ENCODE measurements around the gene COG5.
A peak's percentile ranks its signal among the peaks of the same experiment; 100 is the strongest.
"Not testable (repeated sequence)": the region's sequence is repeated elsewhere in the genome, so short reads cannot be mapped to it uniquely, and the experiment has no call there.

Gene COG5

GRCh38 chr7:107537228-107537627, 26.5 kb downstream of the COG5 start:
- not testable (repeated sequence) for H3K4me3 ChIP-seq (ENCODE audit: low read length); H3K36me3 ChIP-seq (ENCODE audit: control insufficient read depth, insufficient read depth, low read length); H3K4me1 ChIP-seq (ENCODE audit: control insufficient read depth, insufficient read depth, low read length); H3K9me3 ChIP-seq (ENCODE audit: control insufficient read depth, low read length); H3K9ac ChIP-seq (ENCODE audit: low read length); H3K27me3 ChIP-seq (ENCODE audit: control insufficient read depth, insufficient read depth, low read length)

- H3K27me3 ChIP-seq (ENCODE audit: control insufficient read depth, insufficient read depth, low read length), result no peaks in the 10 kb centered on the region
- H3K9me3 ChIP-seq (ENCODE audit: control insufficient read depth, low read length), result no peaks in the 10 kb centered on the region
- H3K4me1 ChIP-seq (ENCODE audit: control insufficient read depth, insufficient read depth, low read length), result no peaks in the 10 kb centered on the region
- H3K36me3 ChIP-seq (ENCODE audit: control insufficient read depth, insufficient read depth, low read length), result no peaks in the 10 kb centered on the region
- H3K4me3 ChIP-seq (ENCODE audit: low read length), result no peak overlapping the region
- no peak overlapping the region for H3K9ac ChIP-seq (ENCODE audit: low read length)
These were observed 29.6 kb downstream of the COG5 start for GRCh38 chr7:107534139-107534538.

DNA sequence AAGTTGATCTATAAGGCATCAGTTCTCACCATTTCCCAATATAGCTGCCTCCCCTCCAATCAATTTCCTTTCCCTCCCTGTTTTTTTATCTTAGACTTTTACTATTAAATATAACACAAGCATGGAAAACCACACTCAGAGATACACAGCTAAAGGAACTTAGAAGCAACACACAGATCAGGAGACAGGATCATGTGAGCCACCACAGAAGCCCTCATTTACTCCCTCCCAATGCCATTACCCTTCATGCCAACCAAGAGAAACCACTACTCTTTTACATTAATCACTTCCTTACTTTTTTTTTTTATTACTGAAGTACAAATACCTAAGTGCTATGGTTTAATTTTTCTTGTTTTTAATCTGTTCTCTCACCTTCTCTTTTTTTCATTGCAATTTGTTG, 33.0 kb downstream of the COG5 start:
- no peaks in the 10 kb centered on the region for H3K36me3 ChIP-seq (ENCODE audit: control insufficient read depth, insufficient read depth, low read length)
- no peak overlapping the region for H3K9ac ChIP-seq (ENCODE audit: low read length)

DNA sequence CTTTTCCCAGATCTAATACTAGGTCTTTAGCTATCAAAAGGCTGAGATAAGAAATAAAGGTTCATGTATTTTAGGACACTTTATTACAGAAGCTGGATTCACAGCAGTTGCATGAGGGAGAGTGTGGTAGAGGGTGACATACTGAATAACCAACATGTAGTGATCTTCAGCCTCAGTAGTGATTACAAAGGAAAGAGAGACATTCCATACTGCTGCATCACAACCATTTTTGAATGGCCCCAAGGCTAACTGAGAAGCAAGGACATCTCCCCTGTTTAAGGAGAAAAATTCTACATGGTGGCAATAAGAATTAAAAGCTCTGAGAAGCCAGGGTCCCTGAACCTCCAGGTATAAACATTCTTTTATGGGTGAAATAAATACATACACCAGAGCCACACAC, 35.3 kb downstream of the COG5 start:
- H3K9me3 ChIP-seq (ENCODE audit: control insufficient read depth, low read length), result no peaks in the 10 kb centered on the region
- no peak overlapping the region for H3K4me3 ChIP-seq (ENCODE audit: low read length)
- H3K9ac ChIP-seq (ENCODE audit: low read length), result no peak overlapping the region
- no peaks in the 10 kb centered on the region for H3K4me1 ChIP-seq (ENCODE audit: control insufficient read depth, insufficient read depth, low read length)
- no peaks in the 10 kb centered on the region for H3K36me3 ChIP-seq (ENCODE audit: control insufficient read depth, insufficient read depth, low read length)
- H3K27me3 ChIP-seq (ENCODE audit: control insufficient read depth, insufficient read depth, low read length), result no peaks in the 10 kb centered on the region

More for the DNA sequence above, 33.0 kb downstream of the COG5 start:
- no peaks in the 10 kb centered on the region for H3K27me3 ChIP-seq (ENCODE audit: control insufficient read depth, insufficient read depth, low read length)
- no peak overlapping the region for H3K4me3 ChIP-seq (ENCODE audit: low read length)
- H3K9me3 ChIP-seq (ENCODE audit: control insufficient read depth, low read length), result no peaks in the 10 kb centered on the region
- H3K4me1 ChIP-seq (ENCODE audit: control insufficient read depth, insufficient read depth, low read length), result no peaks in the 10 kb centered on the region

GRCh38 chr7:107527196-107527595, 36.5 kb downstream of the COG5 start:
- no peak overlapping the region for H3K4me3 ChIP-seq (ENCODE audit: low read length)
- no peaks in the 10 kb centered on the region for H3K4me1 ChIP-seq (ENCODE audit: control insufficient read depth, insufficient read depth, low read length)
- no peak overlapping the region for H3K9ac ChIP-seq (ENCODE audit: low read length)
- H3K9me3 ChIP-seq (ENCODE audit: control insufficient read depth, low read length), result no peaks in the 10 kb centered on the region
- no peaks in the 10 kb centered on the region for H3K36me3 ChIP-seq (ENCODE audit: control insufficient read depth, insufficient read depth, low read length)
- H3K27me3 ChIP-seq (ENCODE audit: control insufficient read depth, insufficient read depth, low read length), result no peaks in the 10 kb centered on the region

DNA sequence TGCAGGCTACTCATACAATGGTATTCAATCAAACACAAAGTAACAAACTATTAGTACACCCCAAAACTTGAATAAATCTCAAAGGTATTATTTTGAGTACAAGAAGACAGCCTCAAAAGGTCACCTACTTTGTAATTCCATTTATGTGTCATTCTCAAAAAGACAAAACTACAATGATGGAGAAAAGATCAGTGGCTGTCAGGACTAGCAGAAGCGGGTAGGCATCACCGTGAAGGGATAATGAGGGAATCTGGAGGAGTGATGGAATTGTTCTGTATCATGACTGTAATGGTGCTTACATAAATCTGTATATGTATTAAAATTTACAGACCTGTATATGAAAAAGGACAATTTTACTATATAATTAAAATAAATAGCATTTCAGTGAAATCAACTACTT, 37.0 kb downstream of the COG5 start:
- Histone ChIP-seq H3K9ac (ENCODE audit: low read length) (no peak overlapping the region), H3K4me1 (ENCODE audit: control insufficient read depth, insufficient read depth, low read length) (no peaks in the 10 kb centered on the region), H3K4me3 (ENCODE audit: low read length) (no peak overlapping the region), H3K27me3 (ENCODE audit: control insufficient read depth, insufficient read depth, low read length) (no peaks in the 10 kb centered on the region), H3K9me3 (ENCODE audit: control insufficient read depth, low read length) (no peaks in the 10 kb centered on the region), H3K36me3 (ENCODE audit: control insufficient read depth, insufficient read depth, low read length) (no peaks in the 10 kb centered on the region)

GRCh38 chr7:107506674-107507339, 56.9 kb downstream of the COG5 start:
- Histone ChIP-seq H3K9ac (ENCODE audit: low read length) (peak overlapping the region; percentile 13), H3K36me3 (ENCODE audit: control insufficient read depth, insufficient read depth, low read length) (no peaks in the 10 kb centered on the region), H3K4me1 (ENCODE audit: control insufficient read depth, insufficient read depth, low read length) (peaks cover 20% of the 10 kb centered on the region), H3K4me3 (ENCODE audit: low read length) (no peak overlapping the region), H3K9me3 (ENCODE audit: control insufficient read depth, low read length) (no peaks in the 10 kb centered on the region), H3K27me3 (ENCODE audit: control insufficient read depth, insufficient read depth, low read length) (no peaks in the 10 kb centered on the region)

- Histone ChIP-seq H3K9me3 (ENCODE audit: control insufficient read depth, low read length) (no peaks in the 10 kb centered on the region), H3K36me3 (ENCODE audit: control insufficient read depth, insufficient read depth, low read length) (no peaks in the 10 kb centered on the region), H3K9ac (ENCODE audit: low read length) (peak overlapping the region; percentile 13), H3K4me1 (ENCODE audit: control insufficient read depth, insufficient read depth, low read length) (peaks cover 20% of the 10 kb centered on the region), H3K4me3 (ENCODE audit: low read length) (no peak overlapping the region), H3K27me3 (ENCODE audit: control insufficient read depth, insufficient read depth, low read length) (no peaks in the 10 kb centered on the region)
These were observed 57.6 kb downstream of the COG5 start for GRCh38 chr7:107505997-107506673.

GRCh38 chr7:107505362-107505761, 58.4 kb downstream of the COG5 start:
- Histone ChIP-seq H3K4me1 (ENCODE audit: control insufficient read depth, insufficient read depth, low read length) (peaks cover 20% of the 10 kb centered on the region), H3K36me3 (ENCODE audit: control insufficient read depth, insufficient read depth, low read length) (no peaks in the 10 kb centered on the region), H3K9ac (ENCODE audit: low read length) (no peak overlapping the region), H3K4me3 (ENCODE audit: low read length) (no peak overlapping the region), H3K9me3 (ENCODE audit: control insufficient read depth, low read length) (no peaks in the 10 kb centered on the region), H3K27me3 (ENCODE audit: control insufficient read depth, insufficient read depth, low read length) (no peaks in the 10 kb centered on the region)

GRCh38 chr7:107503687-107504086, 60.0 kb downstream of the COG5 start:
- Histone ChIP-seq H3K4me3 (ENCODE audit: low read length) (no peak overlapping the region), H3K9ac (ENCODE audit: low read length) (no peak overlapping the region), H3K4me1 (ENCODE audit: control insufficient read depth, insufficient read depth, low read length) (peaks cover 20% of the 10 kb centered on the region), H3K9me3 (ENCODE audit: control insufficient read depth, low read length) (no peaks in the 10 kb centered on the region), H3K27me3 (ENCODE audit: control insufficient read depth, insufficient read depth, low read length) (no peaks in the 10 kb centered on the region), H3K36me3 (ENCODE audit: control insufficient read depth, insufficient read depth, low read length) (no peaks in the 10 kb centered on the region)

DNA sequence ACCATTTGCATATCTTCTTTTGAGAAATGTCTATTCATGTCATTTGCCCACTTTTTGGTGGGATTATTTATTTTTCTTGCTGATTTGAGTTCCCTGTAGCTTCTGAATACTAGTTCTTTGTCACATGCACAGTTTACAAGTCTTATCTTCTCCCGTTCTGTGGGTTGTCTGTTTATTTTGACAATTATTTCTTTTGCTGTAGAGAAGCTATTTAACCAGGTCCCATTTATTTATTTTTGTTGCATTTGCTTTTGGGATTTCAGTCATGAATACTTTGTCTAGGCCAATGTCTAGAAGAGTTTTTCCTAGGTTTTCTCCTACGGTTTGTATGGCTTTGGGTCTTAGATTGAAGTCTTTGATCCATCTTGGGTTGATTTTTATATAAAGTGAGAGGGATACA, 60.9 kb downstream of the COG5 start:
- Histone ChIP-seq H3K9ac (ENCODE audit: low read length) (no peak overlapping the region), H3K4me1 (ENCODE audit: control insufficient read depth, insufficient read depth, low read length) (peaks cover 20% of the 10 kb centered on the region), H3K4me3 (ENCODE audit: low read length) (no peak overlapping the region), H3K36me3 (ENCODE audit: control insufficient read depth, insufficient read depth, low read length) (no peaks in the 10 kb centered on the region), H3K27me3 (ENCODE audit: control insufficient read depth, insufficient read depth, low read length) (no peaks in the 10 kb centered on the region), H3K9me3 (ENCODE audit: control insufficient read depth, low read length) (no peaks in the 10 kb centered on the region)

- H3K4me1 ChIP-seq (ENCODE audit: control insufficient read depth, insufficient read depth, low read length), result peaks cover 19% of the 10 kb centered on the region
- H3K9me3 ChIP-seq (ENCODE audit: control insufficient read depth, low read length), result no peaks in the 10 kb centered on the region
- H3K27me3 ChIP-seq (ENCODE audit: control insufficient read depth, insufficient read depth, low read length), result no peaks in the 10 kb centered on the region
- H3K9ac ChIP-seq (ENCODE audit: low read length), result no peak overlapping the region
- H3K36me3 ChIP-seq (ENCODE audit: control insufficient read depth, insufficient read depth, low read length), result no peaks in the 10 kb centered on the region
- H3K4me3 ChIP-seq (ENCODE audit: low read length), result no peak overlapping the region
These were observed 61.6 kb downstream of the COG5 start for GRCh38 chr7:107502154-107502553.
